Measurements from ENCODE around the gene GPT2.
"Not testable (repeated sequence)": the region's sequence is repeated elsewhere in the genome, so short reads cannot be mapped to it uniquely, and the experiment has no call there.

GPT2 gene

GRCh38 chr16:46862555-46863447 lies 21.4 kb upstream of the GPT2 start:
- no peak for DNase-seq

- no peak for DNase-seq
Observed at GRCh38 chr16:46866286-46866685, 17.9 kb upstream of the GPT2 start.

- not testable (repeated sequence) for DNase-seq
Observed at GRCh38 chr16:46867486-46867885, 16.7 kb upstream of the GPT2 start.

- not testable (repeated sequence) for DNase-seq
Observed at GRCh38 chr16:46868891-46869290, 15.3 kb upstream of the GPT2 start.

- DNase-seq = no peak
Observed at GRCh38 chr16:46871597-46871996, 12.6 kb upstream of the GPT2 start.

GRCh38 chr16:46873201-46873600 lies 11.0 kb upstream of the GPT2 start:
- DNase-seq = no peak

GRCh38 chr16:46875243-46875642 lies 8.9 kb upstream of the GPT2 start:
- no peak for DNase-seq

GRCh38 chr16:46882304-46882939 lies 1.7 kb upstream of the GPT2 start:
- DNase-seq = no peak

- DNase-seq = no peak
Observed at GRCh38 chr16:46882940-46883307, 1.2 kb upstream of the GPT2 start.

GRCh38 chr16:46883353-46883689 lies 841 bp upstream of the GPT2 start:
- no peak for DNase-seq

- DNase-seq = no peak
Observed at GRCh38 chr16:46884513-46885293, 541 bp downstream of the GPT2 start.

- no peak for DNase-seq
Observed at GRCh38 chr16:46885960-46886763, 2.0 kb downstream of the GPT2 start.

- DNase-seq = no peak
Observed at GRCh38 chr16:46886764-46887523, 2.8 kb downstream of the GPT2 start.

- DNase-seq = no peak
Observed at GRCh38 chr16:46887524-46887854, 3.3 kb downstream of the GPT2 start.

GRCh38 chr16:46889245-46889941 lies 5.2 kb downstream of the GPT2 start:
- DNase-seq = no peak

- no peak for DNase-seq
Observed at GRCh38 chr16:46889942-46890300, 5.8 kb downstream of the GPT2 start.

- no peak for DNase-seq
Observed at GRCh38 chr16:46891910-46892309, 7.7 kb downstream of the GPT2 start.

GRCh38 chr16:46894036-46894672 lies 10.0 kb downstream of the GPT2 start:
- no peak for DNase-seq

- DNase-seq = no peak
Observed at GRCh38 chr16:46895399-46896313, 11.5 kb downstream of the GPT2 start.
